WTC11 (cell line): ENCODE data around the gene FAM234A. TPM values are rescaled to one million over a fixed set of nuclear protein-coding genes. Genes with fewer than 3 reads are reported as not detected.
A peak's percentile ranks its signal among the peaks of the same experiment; 100 is the strongest.

Experiments
- ATAC-seq: fragments of 200-7000 bp; cut with Tn5 transposase; 2 replicates; pipeline ENCODE4 v1.10.0; 2021; ENCODE audit warnings: mild to moderate bottlenecking, moderate library complexity
- CTCF ChIA-PET: fragments of 300-600 bp; sonication (Branson Sonifier 250); formaldehyde crosslinking; loops from one replicate; lab custom pipeline; 2021; ENCODE audit warnings: antibody characterized with exemption; lab: Charles Lee
- POLR2A ChIA-PET: fragments of 350-600 bp; sonication (Branson Sonifier 250); formaldehyde crosslinking; loops from one replicate; lab custom pipeline; 2021; ENCODE audit warnings: antibody characterized with exemption; lab: Charles Lee
- DNase-seq: peaks from one replicate; pipeline ENCODE4 v3.0.0; 2021; ENCODE audit warnings: low spot score
- H3K27ac Mint-ChIP-seq: 2 replicates; pipeline ENCODE4 v1.8.0; 2021; ENCODE audit warnings: mixed read lengths
- H3K27me3 Mint-ChIP-seq: 2 replicates; pipeline ENCODE4 v1.8.0; 2021; ENCODE audit warnings: low read depth, mild to moderate bottlenecking, moderate library complexity, mixed read lengths
- H3K36me3 Mint-ChIP-seq: 2 replicates; pipeline ENCODE4 v1.8.0; 2021; ENCODE audit warnings: mixed read lengths
- H3K4me1 Mint-ChIP-seq: 2 replicates; pipeline ENCODE4 v1.8.0; 2022; ENCODE audit warnings: mixed read lengths
- H3K4me3 Mint-ChIP-seq: 2 replicates; pipeline ENCODE4 v1.8.0; 2021; ENCODE audit warnings: mild to moderate bottlenecking, moderate library complexity, mixed read lengths
- H3K9me3 Mint-ChIP-seq: 2 replicates; pipeline ENCODE4 v1.8.0; 2021; ENCODE audit warnings: mixed read lengths
- ARID4B ChIP-seq: sonication (generic); formaldehyde crosslinking; IDR thresholded peaks from 2 replicates; pipeline ENCODE4 v1.8.0; 2023; ENCODE audit warnings: missing genetic modification reagents, mild to moderate bottlenecking, borderline replicate concordance
- ATF2 ChIP-seq: sonication (generic); formaldehyde crosslinking; IDR thresholded peaks from 2 replicates; pipeline ENCODE4 v1.8.1; 2022; ENCODE audit warnings: low read depth, missing genetic modification reagents, borderline replicate concordance
- ERG ChIP-seq: fragments of 250-450 bp; sonication (Bioruptor Pico); IDR thresholded peaks from 2 replicates; pipeline ENCODE4 v1.8.0; 2021; ENCODE audit warnings: mild to moderate bottlenecking
- ETV6 ChIP-seq: sonication (generic); formaldehyde crosslinking; IDR thresholded peaks from 2 replicates; pipeline ENCODE4 v1.8.1; 2022; ENCODE audit warnings: mild to moderate bottlenecking, missing genetic modification reagents
- FOXP1 ChIP-seq: sonication (generic); formaldehyde crosslinking; IDR thresholded peaks from 2 replicates; pipeline ENCODE4 v1.8.0; 2022; ENCODE audit warnings: missing genetic modification reagents, mild to moderate bottlenecking, moderate library complexity, borderline replicate concordance
- GRHL2 ChIP-seq: fragments of 250-450 bp; sonication (Bioruptor Pico); IDR thresholded peaks from 2 replicates; pipeline ENCODE4 v1.8.0; 2022; ENCODE audit warnings: mild to moderate bottlenecking, moderate library complexity; ENCODE audit not compliant: insufficient replicate concordance, severe bottlenecking
- KAT7 ChIP-seq: sonication (generic); formaldehyde crosslinking; IDR thresholded peaks from 2 replicates; pipeline ENCODE4 v1.8.1; 2023; ENCODE audit warnings: missing genetic modification reagents, mild to moderate bottlenecking, borderline replicate concordance
- NR3C1 ChIP-seq: sonication (generic); formaldehyde crosslinking; conservative IDR thresholded peaks from 2 replicates; pipeline ENCODE4 v1.8.1; 2023; ENCODE audit warnings: low read depth, mild to moderate bottlenecking, missing genetic modification reagents
- RELA ChIP-seq: sonication (generic); formaldehyde crosslinking; IDR thresholded peaks from 2 replicates; pipeline ENCODE4 v1.8.1; 2022; ENCODE audit warnings: missing genetic modification reagents, mild to moderate bottlenecking, borderline replicate concordance
- ZBTB43 ChIP-seq: sonication (generic); formaldehyde crosslinking; IDR thresholded peaks from 2 replicates; pipeline ENCODE4 v1.8.1; 2023; ENCODE audit warnings: mild to moderate bottlenecking, missing genetic modification reagents
- ZMAT4 ChIP-seq: fragments of 250-450 bp; sonication (Bioruptor Pico); IDR thresholded peaks from 2 replicates; pipeline ENCODE4 v1.9.0; 2021; ENCODE audit warnings: mild to moderate bottlenecking
- ZNF263 ChIP-seq: sonication (generic); formaldehyde crosslinking; IDR thresholded peaks from 2 replicates; pipeline ENCODE4 v1.8.1; 2022; ENCODE audit warnings: low read depth, mild to moderate bottlenecking, moderate library complexity, missing genetic modification reagents
- ZNF281 ChIP-seq: sonication (generic); formaldehyde crosslinking; IDR thresholded peaks from 2 replicates; pipeline ENCODE4 v1.8.0; 2023; ENCODE audit warnings: mild to moderate bottlenecking, missing genetic modification reagents
- ZNF396 ChIP-seq: fragments of 250-450 bp; sonication (Bioruptor Pico); IDR thresholded peaks from 2 replicates; pipeline ENCODE4 v1.8.0; 2021; ENCODE audit warnings: mild to moderate bottlenecking, moderate library complexity, borderline replicate concordance
- ZNF425 ChIP-seq: fragments of 250-450 bp; sonication (Bioruptor Pico); conservative IDR thresholded peaks from 2 replicates; pipeline ENCODE4 v1.9.0; 2021; ENCODE audit warnings: mild to moderate bottlenecking
- total RNA-seq: library from RNA; stranded (reverse); gene quantifications from 3 replicates; pipeline ENCODE4 v1.2.3, GENCODE V29; 2021

Gene FAM234A
- total RNA-seq, 1 experiment from 2014 or later = 115 TPM

- TF ChIP-seq ZMAT4 (CRISPR knock-in tag) (no peak), KAT7 (CRISPR knock-in tag) (no peak)
These were observed 12.4 kb downstream of the FAM234A start (continued) for GRCh38 chr16:247027-247426.

GRCh38 chr16:249431-249830 is 14.8 kb downstream of the FAM234A start:
- Mint-ChIP-seq H3K4me3 (no peak overlapping the region), H3K36me3 (peaks cover 18% of the 10 kb centered on the region), H3K4me1 (no peaks in the 10 kb centered on the region), H3K27me3 (no peaks in the 10 kb centered on the region), H3K27ac (no peak overlapping the region), H3K9me3 (no peaks in the 10 kb centered on the region)
- ChIA-PET POLR2A (no interaction called here), CTCF (interaction anchor here (1.0 kb wide), 1 partner anchor 103 kb away, joined by 3 read pairs; the partner anchor contains the start of gene AXIN1)
- ATAC-seq (no peak), DNase-seq (no peak)
- TF ChIP-seq ZNF263 = no peak
- no peak for TF ChIP-seq ZNF396
- TF ChIP-seq ZNF425 (CRISPR knock-in tag) = no peak
- no peak for TF ChIP-seq ETV6 (CRISPR knock-in tag)

GRCh38 chr16:252366-253337 is 18.0 kb downstream of the FAM234A start:
- H3K4me3 Mint-ChIP-seq = no peak overlapping the region
- no peaks in the 10 kb centered on the region for H3K27me3 Mint-ChIP-seq
- CTCF ChIA-PET = interaction anchor here (0.7 to 1.3 kb wide), 2 partner anchors 57 to 135 kb away, joined by 3 to 4 read pairs; no protein-coding TSS in a partner anchor
- H3K27ac Mint-ChIP-seq = peak overlapping the region; percentile 95; the same call in 1 of the 2 replicates
- H3K4me1 Mint-ChIP-seq = no peaks in the 10 kb centered on the region
- no peak for DNase-seq
- ATAC-seq = no peak
- POLR2A ChIA-PET = no interaction called here
- peaks cover 31% of the 10 kb centered on the region for H3K36me3 Mint-ChIP-seq
- no peaks in the 10 kb centered on the region for H3K9me3 Mint-ChIP-seq
- TF ChIP-seq ZMAT4 (CRISPR knock-in tag) (no peak), ZBTB43 (CRISPR knock-in tag) (no peak), ATF2 (CRISPR knock-in tag) (no peak), ARID4B (CRISPR knock-in tag) (no peak), ZNF281 (CRISPR knock-in tag) (no peak), RELA (CRISPR knock-in tag) (no peak), ERG (CRISPR knock-in tag) (no peak), NR3C1 (CRISPR knock-in tag) (no peak), GRHL2 (CRISPR knock-in tag) (no peak), FOXP1 (no peak)
